Measurements from ENCODE around the gene NPR1.

NPR1 gene

GRCh38 chr1:153688736-153689328 lies 10.3 kb downstream of the NPR1 start:
- TF ChIP-seq CTCF (conservative IDR thresholded peaks at IDR 0.05; ENCODE audit: low read depth, low read length): no peak
- H3K4me3 ChIP-seq (ENCODE audit: low read length): no peak overlapping the region
- no peak for DNase-seq (ENCODE audit: low read depth)

- no peak overlapping the region for H3K4me3 ChIP-seq (ENCODE audit: low read length)
- DNase-seq (ENCODE audit: low read depth): no peak
- no peak for TF ChIP-seq CTCF (conservative IDR thresholded peaks at IDR 0.05; ENCODE audit: low read depth, low read length)
Observed at GRCh38 chr1:153693466-153693865, 15.0 kb downstream of the NPR1 start.

GRCh38 chr1:153696741-153697140 lies 18.3 kb downstream of the NPR1 start:
- TF ChIP-seq CTCF (conservative IDR thresholded peaks at IDR 0.05; ENCODE audit: low read depth, low read length): no peak

GRCh38 chr1:153697191-153698019 lies 18.9 kb downstream of the NPR1 start:
- no peak for TF ChIP-seq CTCF (conservative IDR thresholded peaks at IDR 0.05; ENCODE audit: low read depth, low read length)
- no peak for DNase-seq (ENCODE audit: low read depth)
- H3K4me3 ChIP-seq (ENCODE audit: low read length): no peak overlapping the region

More at GRCh38 chr1:153696741-153697140, 18.3 kb downstream of the NPR1 start:
- no peak for DNase-seq (ENCODE audit: low read depth)
- H3K4me3 ChIP-seq (ENCODE audit: low read length): no peak overlapping the region

- DNase-seq (ENCODE audit: low read depth): no peak
- no peak overlapping the region for H3K4me3 ChIP-seq (ENCODE audit: low read length)
- TF ChIP-seq CTCF (conservative IDR thresholded peaks at IDR 0.05; ENCODE audit: low read depth, low read length): no peak
Observed at GRCh38 chr1:153698020-153698922, 19.8 kb downstream of the NPR1 start.

- H3K4me3 ChIP-seq (ENCODE audit: low read length): no peak overlapping the region
- DNase-seq (ENCODE audit: low read depth): no peak
- no peak for TF ChIP-seq CTCF (conservative IDR thresholded peaks at IDR 0.05; ENCODE audit: low read depth, low read length)
Observed at GRCh38 chr1:153698923-153699714, 20.6 kb downstream of the NPR1 start.
